ENCODE results near the gene RNPS1. TPM values are rescaled to one million over a fixed set of nuclear protein-coding genes. Genes with fewer than 3 reads are reported as not detected.

The RNPS1 gene, protein sequence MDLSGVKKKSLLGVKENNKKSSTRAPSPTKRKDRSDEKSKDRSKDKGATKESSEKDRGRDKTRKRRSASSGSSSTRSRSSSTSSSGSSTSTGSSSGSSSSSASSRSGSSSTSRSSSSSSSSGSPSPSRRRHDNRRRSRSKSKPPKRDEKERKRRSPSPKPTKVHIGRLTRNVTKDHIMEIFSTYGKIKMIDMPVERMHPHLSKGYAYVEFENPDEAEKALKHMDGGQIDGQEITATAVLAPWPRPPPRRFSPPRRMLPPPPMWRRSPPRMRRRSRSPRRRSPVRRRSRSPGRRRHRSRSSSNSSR
- 254 to 293 TPM (median 274 TPM) in 5 replicates for total RNA-seq (2022; extraction: Qiagen RNA extraction; ENCODE audit: low read depth)

DNA sequence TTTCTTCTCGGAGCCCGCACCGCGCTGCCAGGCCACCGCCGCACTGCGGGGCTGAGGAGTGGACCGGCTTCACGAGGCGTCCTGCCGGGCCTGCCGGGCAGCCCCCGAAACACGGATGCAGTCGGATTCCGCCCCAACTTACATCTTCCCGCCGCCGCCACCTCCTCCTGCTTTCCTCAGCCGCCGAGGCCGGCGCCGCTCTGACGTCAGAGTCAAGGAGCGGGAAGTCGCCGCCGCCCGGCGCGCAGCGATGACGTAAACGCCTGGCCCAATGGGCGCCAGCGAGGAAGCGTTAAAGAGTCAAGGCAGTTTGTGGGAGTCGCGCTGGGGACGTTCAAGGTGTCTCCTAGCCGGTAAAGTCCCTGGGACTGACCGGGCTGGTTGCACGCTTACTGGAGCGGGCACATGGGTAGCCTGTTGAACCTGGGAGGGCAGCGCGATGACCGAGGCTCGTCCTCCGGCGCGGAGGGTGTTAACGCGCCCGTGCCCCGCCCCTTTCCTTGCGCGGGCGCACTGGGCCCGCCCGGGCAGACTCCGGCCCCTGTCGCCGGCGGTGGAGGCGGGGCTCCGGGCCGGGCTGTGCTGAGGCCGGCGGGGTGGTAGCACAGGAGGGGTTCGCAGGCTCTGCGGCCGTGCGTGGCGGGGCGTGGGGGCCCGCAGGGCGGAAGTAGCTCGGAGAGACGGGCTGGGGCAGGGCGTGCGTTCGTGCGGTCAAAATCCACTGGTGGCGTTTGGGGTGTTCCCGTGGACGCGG lies at the start of gene RNPS1:
Gene RNPS1, minus strand, starts transcription at position 214 of the 754 bp plus-strand sequence. CDS start 3,483 bp downstream, outside the sequence.

DNA sequence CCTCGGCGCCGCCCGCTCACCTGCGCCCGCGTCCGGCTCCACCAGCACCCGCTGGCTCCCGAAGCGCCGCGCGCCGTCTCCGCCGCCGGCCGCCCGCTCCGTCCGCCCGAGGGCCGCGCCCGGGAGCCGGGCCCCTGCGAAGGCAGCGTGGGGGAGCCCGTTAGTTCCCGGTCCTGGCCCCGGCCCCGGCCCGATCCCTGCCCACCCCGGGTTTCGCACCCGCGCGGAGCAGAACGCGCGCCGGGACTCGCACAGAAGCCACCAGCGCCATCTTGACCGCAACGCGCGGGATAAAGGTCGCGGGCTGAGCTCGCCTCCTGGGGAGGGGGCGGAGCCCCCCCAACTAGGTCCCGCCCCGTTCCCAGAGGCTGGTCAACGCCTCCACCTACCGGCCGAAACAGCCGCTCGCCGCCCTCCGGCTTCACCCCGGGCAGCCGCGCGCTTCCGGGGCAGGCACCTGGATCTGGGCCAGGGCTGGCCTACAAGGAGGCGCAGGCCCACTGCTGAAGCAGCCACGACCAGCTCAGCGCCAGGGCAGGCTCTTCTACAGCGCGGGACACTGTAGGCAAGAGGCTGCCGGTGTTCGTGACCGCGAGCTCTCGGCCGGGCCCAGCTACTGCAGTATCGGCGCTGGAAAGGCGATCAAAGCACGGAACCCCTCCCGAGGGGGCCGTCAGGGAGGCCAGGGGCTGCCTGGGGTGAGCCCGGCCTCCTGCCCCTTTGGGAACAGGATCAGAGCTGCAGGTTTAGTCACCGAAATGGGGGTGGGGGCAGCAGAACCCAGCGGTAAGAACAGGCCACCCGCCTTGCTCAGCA lies 16.4 kb downstream of the RNPS1 start, which contains the start of gene ECI1:
Gene ECI1, minus strand, starts transcription at position 292 of the 816 bp plus-strand sequence. Its CDS starts 21 bp downstream, at position 271.

DNA sequence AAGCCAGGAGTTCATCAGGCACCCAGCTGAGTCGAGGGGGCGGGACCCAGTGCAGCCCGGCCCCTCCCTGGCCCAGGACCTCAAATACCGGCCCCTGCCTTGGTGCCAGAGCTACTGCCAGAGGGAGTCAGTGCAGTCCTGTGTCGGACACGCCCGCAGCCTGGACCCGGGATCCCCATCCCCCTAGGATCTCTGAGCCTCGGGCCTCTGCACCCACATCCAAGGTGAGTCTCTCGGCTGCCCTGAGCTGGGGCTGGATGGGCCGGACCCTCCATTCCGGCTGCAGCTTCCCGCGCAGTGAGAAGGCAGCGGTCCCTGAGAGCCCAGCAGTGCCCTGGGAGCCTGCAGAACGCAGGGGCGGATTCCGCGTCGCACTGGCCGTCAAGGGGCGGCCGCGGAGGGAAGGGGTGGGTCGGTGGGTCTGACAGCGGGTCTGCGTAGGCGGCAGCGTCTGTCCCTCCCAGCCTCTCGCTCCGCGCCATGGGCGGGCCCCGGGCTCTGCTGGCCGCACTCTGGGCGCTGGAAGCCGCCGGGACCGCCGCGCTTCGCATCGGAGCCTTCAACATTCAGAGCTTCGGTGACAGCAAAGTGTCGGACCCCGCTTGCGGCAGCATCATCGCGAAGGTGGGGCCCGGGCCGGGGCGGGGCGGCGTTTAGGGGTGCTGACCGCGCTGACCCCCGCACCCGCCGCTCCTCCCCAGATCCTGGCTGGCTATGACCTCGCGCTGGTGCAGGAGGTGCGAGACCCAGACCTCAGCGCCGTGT lies 31.4 kb downstream of the RNPS1 start, which contains the start of gene DNASE1L2:
Gene DNASE1L2, plus strand, starts transcription at position 108 of the 765 bp plus-strand sequence. Its CDS starts 373 bp downstream, at position 481.

DNA sequence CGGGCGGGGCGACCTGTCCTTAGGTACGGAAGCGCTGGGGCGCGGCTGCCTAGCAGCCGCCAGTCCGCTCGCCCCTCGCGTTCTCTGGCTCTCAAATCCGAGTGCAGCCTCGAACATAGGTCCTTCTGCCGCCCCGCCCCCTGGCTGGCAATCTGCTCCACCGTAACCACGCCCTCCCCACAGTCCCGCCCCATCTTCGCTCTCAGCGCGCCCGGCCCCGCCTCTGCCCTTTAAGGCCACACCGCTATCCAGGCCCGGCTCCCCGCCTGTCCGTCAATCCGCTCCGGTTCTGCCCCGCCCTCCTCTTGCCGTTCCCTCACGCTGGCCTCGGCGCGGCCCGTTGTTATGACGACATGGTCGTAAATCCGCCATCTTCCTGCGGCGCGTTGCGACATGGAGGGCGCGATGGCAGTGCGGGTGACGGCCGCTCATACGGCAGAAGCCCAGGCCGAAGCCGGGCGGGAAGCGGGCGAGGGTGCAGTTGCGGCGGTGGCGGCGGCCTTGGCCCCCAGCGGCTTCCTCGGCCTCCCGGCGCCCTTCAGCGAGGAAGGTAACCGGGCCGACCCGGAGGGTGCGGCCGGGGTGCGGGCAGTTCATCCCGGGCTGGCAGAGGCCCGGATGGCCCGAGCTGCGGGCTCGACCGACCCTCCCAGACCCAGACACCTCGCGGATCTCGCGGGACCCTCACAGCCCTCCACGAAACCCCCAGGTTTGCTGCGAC lies 44.5 kb downstream of the RNPS1 start, which contains the start of gene E4F1:
Gene E4F1, plus strand, starts transcription at position 371 of the 721 bp plus-strand sequence. Its CDS starts 23 bp downstream, at position 394.

DNA sequence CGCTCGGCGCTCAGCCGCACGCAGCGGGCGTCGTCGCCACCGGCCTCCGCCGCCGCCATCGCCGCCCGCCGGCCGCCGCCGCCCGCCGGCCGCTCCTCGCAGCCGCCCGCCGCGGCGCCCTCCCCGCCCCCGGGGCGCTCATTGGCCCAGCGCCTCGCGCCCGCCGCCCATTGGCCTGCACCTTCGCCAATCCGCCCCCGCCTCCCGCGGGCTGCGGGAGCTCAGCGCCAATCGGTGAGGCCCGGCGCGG lies 53.3 kb downstream of the RNPS1 start, which contains the start of gene PGP:
Gene PGP, minus strand, starts transcription at position 122 of the 250 bp plus-strand sequence. Its CDS starts 63 bp downstream, at position 59.

DNA sequence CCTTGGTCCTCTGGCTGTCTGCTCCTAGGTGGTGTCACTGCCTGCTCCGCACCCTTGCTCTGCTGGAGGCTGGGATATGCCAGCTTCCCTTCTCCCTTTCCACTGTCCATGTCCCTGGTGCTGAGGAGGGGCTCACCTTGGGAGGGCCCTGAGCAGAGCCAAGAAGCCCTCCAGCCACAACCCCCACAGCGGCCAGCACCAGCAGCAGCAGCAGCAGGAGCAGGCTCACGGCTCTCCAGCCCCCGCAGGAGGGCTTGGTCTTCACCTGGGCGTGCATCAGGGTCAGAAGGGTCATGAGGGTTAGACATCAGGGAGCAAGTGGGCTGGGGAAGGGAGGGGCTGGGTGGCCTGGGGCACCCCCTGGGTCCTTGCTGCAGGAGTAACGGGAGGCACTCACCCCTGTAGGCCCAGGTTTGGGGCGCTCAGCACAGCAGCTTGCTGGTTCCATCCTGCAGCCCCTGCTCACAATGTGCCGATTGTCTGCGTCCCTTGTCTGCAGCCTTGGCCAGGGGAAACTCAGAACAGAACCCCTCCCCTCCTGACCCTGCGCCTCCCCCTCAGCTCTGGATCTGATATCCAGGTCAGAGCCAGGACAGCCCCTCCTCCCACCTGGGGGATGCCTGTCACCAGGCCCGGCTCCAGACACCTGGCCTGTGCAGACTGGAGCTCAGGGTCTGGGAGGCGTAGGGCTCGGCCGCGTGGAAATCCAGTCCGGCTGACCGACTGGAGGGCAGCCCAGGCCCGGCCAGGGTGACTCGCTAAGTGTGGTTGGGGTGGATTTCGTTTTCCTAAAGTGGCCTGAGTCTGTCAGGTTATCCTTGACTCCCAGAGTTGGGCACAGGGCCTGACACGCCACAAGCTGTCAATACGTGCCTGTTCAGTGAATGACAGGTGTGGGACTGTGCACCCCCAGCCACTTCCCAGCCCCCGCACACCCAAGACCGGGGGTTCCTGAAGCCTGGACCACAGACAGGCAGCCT lies 57.2 kb downstream of the RNPS1 start, which contains the start of gene BRICD5:
Gene BRICD5, minus strand, starts transcription at position 478 of the 980 bp plus-strand sequence. Its CDS starts 30 bp downstream, at position 448.

DNA sequence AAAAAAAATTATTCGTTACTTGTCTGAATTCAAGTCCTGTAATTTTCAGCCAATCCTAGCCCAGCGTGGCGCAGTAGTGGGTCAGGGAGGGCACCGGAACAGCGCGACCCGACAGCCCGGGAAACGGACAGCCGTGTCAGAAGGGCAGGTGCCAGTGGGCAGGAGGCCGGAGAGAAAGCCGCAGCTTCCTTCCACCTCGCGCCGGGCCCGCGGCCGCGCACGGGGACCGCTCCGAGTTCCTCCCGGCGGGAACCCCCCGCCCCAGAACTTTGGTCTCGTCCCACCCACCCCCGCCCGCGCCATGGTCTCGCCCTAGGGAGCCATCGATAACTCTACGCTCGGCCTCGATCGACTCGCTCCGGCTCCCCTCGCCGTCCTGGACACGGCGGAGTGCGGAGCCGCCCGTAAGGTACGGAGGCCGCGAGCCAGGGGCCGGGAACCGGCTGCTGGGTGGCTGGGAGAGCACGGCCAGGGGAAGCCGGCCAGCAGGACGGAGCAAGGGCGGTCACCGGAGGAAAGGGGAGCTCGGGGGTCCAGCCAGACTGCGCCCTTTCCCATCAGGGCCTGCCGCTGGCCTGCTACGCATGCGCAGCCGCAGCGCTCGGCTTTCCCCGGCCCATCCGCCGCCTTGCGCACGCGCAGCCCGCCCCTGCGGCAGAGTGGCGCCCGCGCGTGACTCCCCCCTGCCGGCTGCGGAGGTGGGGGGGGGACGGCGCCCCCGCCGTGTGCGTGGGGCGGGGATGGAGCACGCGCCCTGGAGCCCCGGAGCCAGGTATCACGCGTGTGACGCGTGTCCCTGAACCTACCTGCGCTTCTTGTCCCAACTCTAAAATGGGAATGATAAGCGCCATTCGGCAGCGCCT lies 62.6 kb downstream of the RNPS1 start, which contains the start of gene MLST8:
Gene MLST8, plus strand, starts transcription at position 351 of the 863 bp plus-strand sequence. CDS start 632 bp downstream, outside the sequence.

Other genes with a start within 250 kb of the RNPS1 start
- gene NPW, start 248.3 kb downstream of the RNPS1 start, total RNA-seq (2022; extraction: Qiagen RNA extraction; ENCODE audit: low read depth), result 0.74 to 1.3 TPM (median 0.99 TPM) in 5 replicates
- gene NHERF2, start 241.2 kb downstream of the RNPS1 start, total RNA-seq (2022; extraction: Qiagen RNA extraction; ENCODE audit: low read depth), result 38.6 to 58.8 TPM (median 54.7 TPM) in 5 replicates
- gene NTHL1, start 220.3 kb downstream of the RNPS1 start, total RNA-seq (2022; extraction: Qiagen RNA extraction; ENCODE audit: low read depth), result 34.0 to 46.7 TPM (median 42.0 TPM) in 5 replicates
- 34.3 to 44.5 TPM (median 38.4 TPM) in 5 replicates for gene TSC2, start 220.1 kb downstream of the RNPS1 start, total RNA-seq (2022; extraction: Qiagen RNA extraction; ENCODE audit: low read depth)
- 41.9 to 56.6 TPM (median 50.2 TPM) in 5 replicates for gene PKD1, start 132.2 kb downstream of the RNPS1 start, total RNA-seq (2022; extraction: Qiagen RNA extraction; ENCODE audit: low read depth)
- 3.0 to 4.5 TPM (median 3.3 TPM) in 5 replicates for gene RAB26, start 119.5 kb downstream of the RNPS1 start, total RNA-seq (2022; extraction: Qiagen RNA extraction; ENCODE audit: low read depth)
- gene TRAF7, start 112.3 kb downstream of the RNPS1 start, total RNA-seq (2022; extraction: Qiagen RNA extraction; ENCODE audit: low read depth), result 39.0 to 67.9 TPM (median 55.5 TPM) in 5 replicates
- 0.32 to 1.8 TPM (median 0.50 TPM) in 5 replicates for gene CASKIN1, start 71.5 kb downstream of the RNPS1 start, total RNA-seq (2022; extraction: Qiagen RNA extraction; ENCODE audit: low read depth)
- gene MLST8, start 62.7 kb downstream of the RNPS1 start, total RNA-seq (2022; extraction: Qiagen RNA extraction; ENCODE audit: low read depth), result 44.7 to 55.3 TPM (median 47.9 TPM) in 5 replicates
- 3.1 to 5.9 TPM (median 5.4 TPM) in 5 replicates for gene BRICD5, start 57.3 kb downstream of the RNPS1 start, total RNA-seq (2022; extraction: Qiagen RNA extraction; ENCODE audit: low read depth)
- gene PGP, start 53.3 kb downstream of the RNPS1 start, total RNA-seq (2022; extraction: Qiagen RNA extraction; ENCODE audit: low read depth), result 16.4 to 32.8 TPM (median 30.5 TPM) in 5 replicates
- gene E4F1, start 44.5 kb downstream of the RNPS1 start, total RNA-seq (2022; extraction: Qiagen RNA extraction; ENCODE audit: low read depth), result 18.2 to 26.6 TPM (median 23.6 TPM) in 5 replicates
- 0.63 to 1.3 TPM (median 1.2 TPM) in 5 replicates for gene DNASE1L2, start 31.7 kb downstream of the RNPS1 start, total RNA-seq (2022; extraction: Qiagen RNA extraction; ENCODE audit: low read depth)
- 42.5 to 84.9 TPM (median 76.3 TPM) in 5 replicates for gene ECI1, start 16.5 kb downstream of the RNPS1 start, total RNA-seq (2022; extraction: Qiagen RNA extraction; ENCODE audit: low read depth)
- 15.3 to 19.5 TPM (median 17.5 TPM) in 5 replicates for gene ABCA3, start 72.6 kb upstream of the RNPS1 start, total RNA-seq (2022; extraction: Qiagen RNA extraction; ENCODE audit: low read depth)
- gene CCNF, start 161.3 kb upstream of the RNPS1 start, total RNA-seq (2022; extraction: Qiagen RNA extraction; ENCODE audit: low read depth), result 22.1 to 27.6 TPM (median 23.0 TPM) in 5 replicates
- gene TEDC2, start 192.0 kb upstream of the RNPS1 start, total RNA-seq (2022; extraction: Qiagen RNA extraction; ENCODE audit: low read depth), result 16.3 to 25.4 TPM (median 22.3 TPM) in 5 replicates
- gene NTN3, start 203.2 kb upstream of the RNPS1 start, total RNA-seq (2022; extraction: Qiagen RNA extraction; ENCODE audit: low read depth), result 0.03 TPM in 1 of 5 replicates, not detected in the others
- gene TBC1D24, start 207.0 kb upstream of the RNPS1 start, total RNA-seq (2022; extraction: Qiagen RNA extraction; ENCODE audit: low read depth), result 6.5 to 8.8 TPM (median 8.4 TPM) in 5 replicates
- gene ATP6V0C, start 245.8 kb upstream of the RNPS1 start, total RNA-seq (2022; extraction: Qiagen RNA extraction; ENCODE audit: low read depth), result 133 to 281 TPM (median 229 TPM) in 5 replicates